ENCODE results near the gene CNIH4. TPM values are rescaled to one million over a fixed set of nuclear protein-coding genes. Genes with fewer than 3 reads are reported as not detected.

CNIH4 gene
- total RNA-seq = 59.5 and 72.9 TPM in 2 replicates

DNA sequence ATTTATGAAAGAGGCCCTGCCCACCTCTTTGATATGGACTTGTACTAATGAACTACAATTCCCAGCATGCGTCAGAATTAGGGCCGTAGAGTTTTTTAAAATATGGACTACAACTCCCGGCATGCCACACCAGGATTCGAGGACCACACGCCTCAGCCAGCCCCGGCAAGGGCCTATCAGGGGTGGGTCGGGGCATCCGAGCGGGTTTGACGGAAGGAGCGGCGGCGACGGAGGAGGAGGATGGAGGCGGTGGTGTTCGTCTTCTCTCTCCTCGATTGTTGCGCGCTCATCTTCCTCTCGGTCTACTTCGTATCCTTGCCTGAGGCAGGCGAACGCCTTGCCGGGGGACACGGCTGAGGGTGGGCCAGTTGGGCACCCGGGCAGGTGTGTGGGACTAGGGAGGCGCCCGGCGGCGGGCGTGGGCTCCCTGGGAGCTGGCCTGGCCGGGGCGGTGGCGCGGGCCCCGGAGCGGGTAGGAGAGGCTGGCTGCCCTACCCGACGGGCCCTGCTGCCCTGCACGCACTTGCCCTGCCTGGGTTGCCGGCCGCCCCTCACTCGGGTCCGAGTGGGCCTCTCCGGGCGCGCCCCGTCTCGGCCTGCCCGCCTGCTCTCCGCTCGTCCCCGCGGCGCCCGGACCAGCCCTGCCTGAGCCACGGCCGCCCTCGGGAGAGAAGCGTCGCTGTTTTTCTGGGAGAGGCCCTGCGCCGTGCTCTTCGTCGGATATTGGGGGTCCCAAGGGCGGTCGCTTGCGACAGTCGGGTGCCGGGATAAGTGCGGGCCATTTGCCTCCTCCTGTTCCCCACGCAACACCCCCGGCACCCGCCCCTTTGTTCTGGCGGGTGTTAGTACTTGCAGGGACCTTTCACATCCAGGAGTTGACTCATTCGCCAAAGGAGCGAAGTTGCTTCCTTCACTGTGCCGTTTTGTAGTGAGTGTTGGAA, at the start of gene CNIH4:
Gene CNIH4 (plus strand): TSS at position 195 of the 941 bp plus-strand sequence. CDS start 46 bp downstream, at position 241.

DNA sequence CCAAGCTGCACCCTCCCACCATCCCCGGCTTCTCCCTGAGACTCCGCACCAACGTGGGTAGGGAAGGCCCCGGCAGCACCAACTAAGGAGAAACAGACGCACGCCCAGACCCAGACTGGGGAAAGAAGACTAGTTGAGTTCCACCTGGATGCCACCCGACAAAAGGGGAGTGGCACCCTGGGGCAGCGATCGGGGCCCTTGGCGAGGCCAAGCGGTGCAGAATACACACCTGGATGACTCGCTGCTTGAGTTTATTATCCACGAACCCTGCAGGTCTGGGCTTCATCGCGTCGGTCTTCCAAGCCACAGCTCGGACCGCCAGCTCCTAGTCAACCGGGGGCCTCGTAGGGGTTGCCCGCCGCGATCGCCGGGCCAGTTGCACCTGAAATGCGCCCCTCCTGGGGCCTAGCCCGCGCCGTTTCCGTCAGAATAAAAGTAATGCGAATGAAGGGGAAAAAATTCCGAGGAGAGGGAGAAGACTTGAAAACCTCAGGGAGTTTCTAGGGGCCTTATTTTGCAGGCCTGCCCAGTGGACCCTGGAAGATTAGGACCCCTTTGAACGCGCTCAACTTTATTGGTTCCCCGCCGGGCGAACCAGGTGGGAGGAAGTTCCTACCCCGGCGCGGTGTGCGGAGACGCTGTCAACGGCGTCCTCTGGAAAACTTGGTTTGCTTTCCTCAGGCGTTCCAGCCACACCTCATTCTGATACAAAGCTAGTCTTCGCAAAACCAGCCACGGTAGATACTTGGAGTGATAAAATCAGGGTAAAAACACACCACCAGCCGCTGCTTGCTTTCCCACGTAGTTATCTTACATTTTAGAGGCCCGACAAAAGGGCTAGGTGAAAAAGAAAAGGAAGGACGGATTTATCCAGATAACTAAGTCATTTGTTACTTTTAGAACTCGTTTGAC, 26.6 kb upstream of the CNIH4 start, which contains the start of gene NVL:
Gene NVL (minus strand): TSS at position 331 of the 912 bp plus-strand sequence. CDS start 45 bp downstream, at position 286.

Other genes starting within 250 kb of the CNIH4 start
- 34.2 and 39.4 TPM in 2 replicates for gene FBXO28, start 242.8 kb upstream of the CNIH4 start, total RNA-seq
- 80.2 and 101 TPM in 2 replicates for gene DEGS1, start 173.6 kb upstream of the CNIH4 start, total RNA-seq
- gene NVL, start 26.7 kb upstream of the CNIH4 start, total RNA-seq = 16.3 and 16.4 TPM in 2 replicates
- gene WDR26, start 77.9 kb downstream of the CNIH4 start, total RNA-seq = 102 and 128 TPM in 2 replicates